Activated CD8-positive, alpha-beta memory T cell treated with anti-CD3 and anti-CD28 coated beads for 4 hours (primary cell): Measurements from ENCODE around the gene CERS6.
"Not testable (repeated sequence)": the region's sequence is repeated elsewhere in the genome, so short reads cannot be mapped to it uniquely, and the experiment has no call there.

Experiments
- DNase-seq, 2 donors: peaks; one replicate each; pipeline ENCODE4 v3.0.0-alpha.2; 2020; ENCODE audit warnings: low read depth in 2 of 2

Gene CERS6

DNA sequence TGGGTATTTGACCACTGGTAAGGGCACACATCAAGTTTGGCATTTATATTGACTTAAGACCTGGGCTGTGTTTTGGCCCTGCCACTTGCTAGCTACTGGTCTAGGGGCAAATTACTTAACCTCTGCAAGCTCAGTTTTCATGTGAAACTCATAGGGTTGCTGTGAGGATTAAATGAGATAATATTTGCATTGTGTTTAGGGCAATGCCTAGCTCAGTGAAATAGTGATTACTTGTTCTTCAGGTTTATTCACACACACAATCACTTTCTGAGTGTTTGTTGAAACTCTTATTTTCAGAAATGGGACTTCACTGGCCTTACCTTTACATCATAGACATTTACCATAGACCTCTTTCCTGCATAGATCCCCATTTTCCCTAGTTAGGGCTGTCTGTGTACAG, 12.3 kb downstream of the CERS6 start:
- no peak for DNase-seq

GRCh38 chr2:168469281-168469988, 13.4 kb downstream of the CERS6 start:
- DNase-seq: no peak

- DNase-seq: no peak
These were observed 14.5 kb downstream of the CERS6 start for GRCh38 chr2:168470320-168471162.

GRCh38 chr2:168471163-168471475, 15.0 kb downstream of the CERS6 start:
- DNase-seq: no peak

DNA sequence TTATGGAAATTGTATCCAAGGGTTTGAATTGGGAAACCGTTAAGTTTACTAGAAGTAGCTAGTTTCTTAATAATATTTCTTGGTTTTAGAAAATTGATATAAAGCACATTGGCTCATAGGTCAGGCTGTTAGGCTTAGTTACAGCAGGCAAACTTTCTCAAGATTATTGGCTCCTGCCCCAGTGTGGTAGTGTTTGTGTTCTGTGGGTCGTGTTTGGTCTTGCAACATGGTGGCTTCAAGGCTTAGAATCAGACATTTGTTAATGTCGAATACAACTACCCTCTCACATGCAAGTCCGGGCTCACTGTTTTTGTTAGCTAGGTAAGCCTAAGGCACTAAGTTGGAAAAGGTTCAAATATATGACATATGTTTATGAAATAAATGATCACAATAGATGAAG, 19.6 kb downstream of the CERS6 start:
- DNase-seq: no peak

DNA sequence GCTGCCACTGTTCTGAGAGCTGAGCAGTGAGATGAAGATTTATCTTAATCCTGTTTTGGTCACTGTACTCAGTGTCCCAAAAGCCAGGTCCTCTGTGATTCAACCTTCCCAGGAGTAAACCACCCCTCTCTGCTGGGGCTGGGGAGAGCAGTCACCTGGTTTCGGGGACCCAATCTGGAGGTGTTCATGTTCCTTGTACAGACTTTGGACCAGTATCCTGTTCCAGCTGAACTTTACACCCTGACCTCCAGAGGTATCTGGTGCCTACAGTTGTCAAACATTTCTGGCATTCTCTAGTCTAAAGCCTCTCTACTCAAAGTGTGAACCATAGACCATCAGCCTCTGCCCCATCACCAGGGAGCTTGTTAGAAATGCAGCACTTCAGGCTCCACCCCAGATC, 22.1 kb downstream of the CERS6 start:
- no peak for DNase-seq

DNA sequence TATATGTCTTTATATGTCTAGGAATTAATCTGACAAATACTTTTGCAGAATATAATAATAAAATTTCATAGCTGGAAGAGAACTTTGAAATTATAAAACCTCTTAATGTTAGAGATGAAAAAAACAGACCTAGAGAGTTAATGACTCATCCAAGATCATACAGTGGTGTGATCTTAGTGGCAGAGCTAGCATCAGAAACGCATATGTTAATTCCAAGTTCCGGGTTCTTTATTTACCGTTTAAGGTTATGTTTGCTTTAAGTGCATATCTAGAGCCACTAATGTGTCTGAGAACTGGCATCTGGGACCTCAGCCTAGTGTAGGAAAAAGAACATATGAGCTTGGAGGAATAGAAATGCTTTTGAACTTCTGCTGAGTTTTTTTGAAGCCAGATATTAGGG, 24.3 kb downstream of the CERS6 start:
- DNase-seq: no peak

DNA sequence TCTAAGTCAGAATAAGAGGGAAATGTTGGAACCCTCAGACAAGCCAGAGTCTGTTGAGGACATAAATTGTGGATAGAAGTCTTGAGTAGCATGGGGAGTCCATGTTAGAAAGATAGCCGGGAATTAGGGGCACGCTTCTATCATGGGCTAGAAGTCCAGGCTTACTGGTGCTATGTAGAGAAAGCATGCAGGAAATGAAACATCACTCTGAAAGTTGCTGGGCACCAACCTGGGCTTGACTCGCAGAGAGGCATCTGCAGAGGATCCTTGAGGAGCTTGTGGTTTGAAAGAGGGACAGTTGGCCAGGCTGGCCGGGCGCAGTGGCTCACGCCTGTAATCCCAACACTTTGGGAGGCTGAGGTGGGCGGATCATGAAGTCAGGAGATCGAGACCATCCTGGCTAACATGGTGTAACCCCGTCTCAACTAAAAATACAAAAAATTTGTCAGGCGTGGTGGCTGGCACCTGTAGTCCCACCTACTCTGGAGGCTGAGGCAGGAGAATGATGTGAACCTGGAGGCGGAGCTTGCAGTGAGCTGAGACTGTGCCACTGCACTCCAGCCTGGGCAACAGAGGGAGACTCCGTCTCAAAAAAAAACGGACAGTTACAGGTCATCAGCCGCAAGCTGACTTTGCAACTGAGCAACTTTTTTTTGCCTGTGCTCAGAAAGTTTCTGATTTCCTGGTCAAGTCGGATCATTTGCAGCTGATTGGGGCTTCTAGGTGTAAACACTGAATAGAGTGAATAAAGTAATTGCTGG, 24.9 kb downstream of the CERS6 start:
- no peak for DNase-seq

DNA sequence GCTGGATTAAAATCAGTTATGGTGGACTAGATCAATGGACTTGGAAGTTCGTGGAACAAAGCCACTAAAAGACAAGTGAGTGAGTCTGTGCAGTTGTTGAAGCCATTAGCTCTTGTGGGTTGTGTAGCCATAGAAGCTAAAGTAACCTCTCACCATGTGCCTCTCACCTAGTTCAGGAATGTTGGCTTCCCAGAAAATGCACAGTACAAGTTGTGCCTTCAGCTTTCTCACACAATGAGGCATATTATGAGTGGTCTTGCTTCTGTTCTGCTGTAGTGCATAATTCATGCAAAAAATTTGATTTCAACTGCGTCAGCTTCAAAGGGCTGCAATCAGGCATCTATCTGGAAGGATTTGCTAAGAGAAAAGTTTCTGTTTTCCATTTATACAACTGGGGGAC, 26.2 kb downstream of the CERS6 start:
- no peak for DNase-seq

DNA sequence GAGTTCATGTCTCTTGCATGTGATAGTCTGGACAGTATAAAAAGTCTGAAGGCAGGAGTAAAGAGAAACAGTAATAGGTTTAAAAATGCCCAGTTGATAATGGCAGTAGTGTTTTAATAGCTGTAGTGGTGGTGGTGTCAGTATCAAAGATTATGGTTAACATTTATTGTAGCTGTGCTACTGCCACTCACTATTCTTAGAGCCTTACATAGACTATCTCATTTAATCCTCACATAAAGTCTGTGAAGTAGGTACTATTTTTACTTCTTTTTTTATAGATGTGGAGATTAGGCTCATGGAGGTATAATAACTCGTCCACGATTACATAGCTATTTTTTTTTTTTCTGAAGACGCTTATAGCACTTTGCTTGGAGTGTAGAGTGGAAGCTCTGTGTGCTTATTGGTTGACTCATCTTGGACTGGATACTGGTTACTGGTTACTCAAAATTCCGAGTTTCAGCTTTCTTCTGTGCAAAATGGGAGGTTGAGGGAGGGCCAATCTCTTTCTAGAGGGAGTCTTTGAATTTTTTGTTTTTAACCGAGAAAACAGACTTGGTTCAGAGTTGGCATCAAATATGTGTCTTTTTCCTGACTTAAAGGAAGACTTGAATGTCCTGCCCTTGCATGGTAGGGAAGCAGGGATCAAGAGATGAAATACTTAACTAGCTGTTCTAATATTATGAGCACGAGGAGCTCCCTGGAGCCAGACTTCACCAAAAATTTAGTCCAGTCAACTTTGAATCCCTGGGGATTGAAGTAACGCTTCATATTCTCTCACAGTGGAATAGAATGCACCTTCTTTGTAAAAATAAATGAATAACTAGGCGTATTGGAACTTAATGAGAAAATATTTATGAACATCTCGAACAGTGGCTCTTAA, 27.1 kb downstream of the CERS6 start:
- no peak for DNase-seq

DNA sequence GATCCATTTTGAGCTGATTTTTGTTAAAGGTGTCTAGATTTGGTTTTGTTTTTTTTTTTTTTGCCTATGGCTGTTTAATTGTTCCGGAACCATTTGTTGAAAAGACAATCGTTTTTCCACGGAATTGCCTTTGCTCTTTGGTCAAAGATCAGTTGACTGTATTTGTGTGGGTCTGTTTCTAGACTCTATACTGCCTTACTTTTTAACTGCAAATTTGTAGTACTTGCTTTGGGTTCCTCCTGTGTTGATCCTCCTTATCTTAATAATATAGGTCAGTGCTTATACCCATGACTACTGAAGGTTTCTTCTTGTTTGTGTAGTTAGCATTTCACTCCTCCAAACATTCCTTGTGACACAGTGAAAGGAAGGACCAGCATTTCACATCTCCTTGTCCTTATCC, 30.4 kb downstream of the CERS6 start:
- no peak for DNase-seq

DNA sequence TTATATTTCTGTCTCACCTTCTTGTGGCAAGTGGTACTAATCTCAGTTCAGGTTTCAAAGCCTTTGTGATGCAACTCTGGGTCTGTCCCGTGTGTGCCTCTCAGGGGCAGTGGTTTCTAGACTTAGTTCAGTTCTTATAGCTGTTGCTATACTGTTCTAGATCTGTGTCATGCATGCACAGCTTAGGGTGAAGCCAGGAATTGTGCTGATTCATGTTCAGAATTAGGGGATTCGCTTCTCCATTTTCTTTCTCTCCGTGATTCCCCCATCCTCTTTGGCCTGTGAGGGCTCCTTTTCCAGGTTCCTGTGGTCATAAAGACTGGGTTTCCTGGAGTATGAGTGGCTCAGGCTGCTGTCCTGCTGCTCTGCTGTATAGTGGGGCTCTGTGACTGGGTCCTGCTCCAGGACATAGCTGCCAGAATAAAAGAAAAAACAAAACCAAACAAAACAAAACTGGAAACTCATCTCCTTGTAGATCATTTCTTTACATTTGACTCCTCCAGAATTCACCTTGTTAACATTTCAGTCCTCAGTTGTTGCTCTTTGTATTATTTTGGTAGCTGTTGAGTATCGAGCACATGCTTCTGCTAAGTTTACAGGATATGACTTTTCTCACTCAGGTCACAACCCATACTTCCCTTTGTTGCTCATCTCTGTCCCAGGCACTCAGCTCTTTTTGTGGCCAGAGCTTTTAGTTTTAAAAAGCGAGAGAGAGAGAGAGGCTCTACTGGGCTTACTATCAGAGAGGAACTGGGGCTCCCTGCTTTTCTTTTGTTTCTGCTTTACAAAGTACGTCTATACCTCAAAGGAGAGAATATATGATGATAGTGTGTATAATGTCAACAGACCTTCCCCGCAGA, 34.2 kb downstream of the CERS6 start:
- DNase-seq: no peak

- no peak for DNase-seq
These were observed 35.0 kb downstream of the CERS6 start for GRCh38 chr2:168490946-168491605.

DNA sequence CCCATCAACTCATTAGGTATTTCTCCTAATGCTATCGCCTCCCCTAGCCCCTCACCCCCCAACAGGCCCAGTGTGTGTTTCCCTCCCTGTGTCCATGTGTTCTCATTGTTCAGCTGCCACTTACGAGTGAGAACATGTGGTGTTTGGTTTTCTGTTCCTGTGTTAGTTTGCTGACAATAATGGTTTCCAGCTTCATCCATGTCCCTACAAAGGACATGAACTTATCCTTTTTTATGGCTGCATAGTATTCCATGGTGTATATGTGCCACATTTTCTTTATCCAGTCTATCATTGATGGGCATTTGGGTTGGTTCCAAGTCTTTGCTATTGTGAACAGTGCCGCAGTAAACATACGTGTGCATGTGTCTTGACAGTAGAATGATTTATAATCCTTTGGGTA, 35.7 kb downstream of the CERS6 start:
- not testable (repeated sequence) for DNase-seq

GRCh38 chr2:168493219-168493618, 37.1 kb downstream of the CERS6 start:
- DNase-seq: not testable (repeated sequence)

DNA sequence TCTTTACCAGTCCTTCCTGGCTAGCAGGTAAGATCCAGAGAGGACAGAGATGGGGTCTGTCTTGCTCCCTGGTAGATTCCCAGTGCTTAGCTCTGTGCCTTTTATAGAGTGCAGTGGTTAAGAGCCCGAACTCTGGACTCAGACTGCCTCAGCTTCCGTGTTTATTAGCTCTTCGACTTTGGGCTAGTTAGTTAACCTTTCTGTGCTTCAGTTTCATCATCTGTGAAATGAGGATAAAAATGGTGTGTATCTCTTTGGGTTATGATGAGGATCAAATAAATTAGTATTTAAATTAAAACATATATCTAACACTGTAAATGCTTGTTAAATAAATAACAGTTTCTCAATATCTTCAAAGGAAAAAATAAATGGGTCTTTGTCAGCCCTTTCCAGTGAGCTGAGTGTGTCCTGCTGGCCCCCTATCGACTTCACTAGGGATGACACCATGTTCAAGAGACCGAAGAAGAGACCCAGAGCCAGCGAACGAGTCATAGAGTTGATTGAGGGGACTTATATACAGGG, 38.2 kb downstream of the CERS6 start:
- no peak for DNase-seq

DNA sequence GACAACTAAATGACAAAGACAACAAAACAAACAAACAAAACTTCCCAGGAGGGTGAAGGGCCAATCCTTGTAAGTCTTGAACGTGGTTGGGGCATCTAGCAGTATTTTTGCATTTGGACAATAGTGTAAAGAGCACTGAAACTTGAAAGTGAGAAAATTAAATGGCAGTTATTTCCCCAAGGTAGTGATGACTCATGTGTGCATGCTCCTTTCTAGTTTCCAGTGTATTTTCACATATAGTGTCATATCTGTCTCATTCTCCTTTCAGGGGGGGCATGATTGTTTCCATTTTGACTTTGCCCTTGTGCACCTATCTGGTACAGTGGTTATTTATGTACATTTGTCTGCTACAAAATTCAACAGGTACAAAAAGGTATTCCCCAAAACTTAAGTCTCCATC, 39.5 kb downstream of the CERS6 start:
- no peak for DNase-seq

DNA sequence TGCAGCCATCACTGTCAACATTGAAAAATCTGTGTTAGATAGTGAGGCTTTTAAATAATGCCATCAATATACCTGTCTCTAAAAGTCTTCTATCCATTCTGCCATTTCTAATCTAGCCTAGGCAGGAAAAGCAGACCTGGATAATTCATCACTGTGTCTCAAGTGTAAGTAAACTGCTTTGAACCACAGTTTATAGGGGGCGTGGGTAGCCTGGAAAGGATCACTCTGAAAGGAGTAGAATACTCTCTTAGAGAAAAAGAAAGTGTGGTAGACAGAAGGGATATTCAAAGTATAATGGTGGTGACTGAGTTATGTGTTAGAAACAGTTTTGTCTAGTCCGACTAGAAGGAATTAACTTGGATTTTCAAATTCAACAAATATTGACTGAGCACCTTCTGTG, 40.8 kb downstream of the CERS6 start:
- DNase-seq: no peak

DNA sequence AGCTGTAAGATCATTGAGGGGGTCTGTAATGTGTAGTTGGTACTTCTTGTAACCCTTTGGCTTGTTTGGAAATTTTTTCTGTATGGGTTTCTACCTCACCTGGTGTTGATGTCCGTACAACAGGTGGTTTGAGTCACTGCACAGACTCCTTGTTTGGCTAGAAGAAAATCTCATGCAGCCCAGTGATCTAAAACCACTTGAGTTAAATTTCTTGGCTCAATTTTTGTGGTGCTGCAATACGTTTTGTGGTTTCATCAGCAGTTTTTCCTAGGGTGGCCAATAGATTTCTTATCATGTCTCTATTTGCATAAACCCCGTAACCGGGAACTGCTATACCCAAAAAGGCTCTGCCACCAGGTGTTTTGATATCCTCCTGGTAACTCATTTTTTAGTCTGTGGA, 43.4 kb downstream of the CERS6 start:
- no peak for DNase-seq

DNA sequence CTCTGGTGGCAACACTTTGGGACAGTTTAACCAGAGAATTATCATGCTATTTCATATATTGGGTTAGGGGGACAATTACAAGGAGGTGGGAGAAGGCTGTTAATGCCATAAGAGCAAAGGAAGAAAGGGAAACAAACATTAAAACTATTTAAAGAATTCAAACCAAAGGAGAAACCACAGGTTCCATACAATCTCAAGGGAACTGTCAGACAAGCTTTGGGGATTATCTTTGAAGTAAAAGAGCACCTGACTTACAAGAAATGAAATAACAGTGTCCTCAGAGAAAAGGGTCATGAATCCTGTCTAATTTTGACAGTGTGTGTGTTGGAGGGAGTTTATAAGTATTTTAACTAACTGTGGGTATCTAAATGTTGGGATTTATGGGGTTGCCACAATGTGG, 44.4 kb downstream of the CERS6 start:
- DNase-seq: no peak
